Ammon's horn (tissue), 1 donor: Measurements from ENCODE around the gene INAFM2.

Source experiments
- DNase-seq: peaks from one replicate; pipeline ENCODE4 v3.0.0-alpha.2; 2016; ENCODE audit warnings: low spot score

Gene INAFM2

GRCh38 chr15:40344631-40345120 is 21.2 kb downstream of the INAFM2 start:
- DNase-seq = peak; percentile 86

DNA sequence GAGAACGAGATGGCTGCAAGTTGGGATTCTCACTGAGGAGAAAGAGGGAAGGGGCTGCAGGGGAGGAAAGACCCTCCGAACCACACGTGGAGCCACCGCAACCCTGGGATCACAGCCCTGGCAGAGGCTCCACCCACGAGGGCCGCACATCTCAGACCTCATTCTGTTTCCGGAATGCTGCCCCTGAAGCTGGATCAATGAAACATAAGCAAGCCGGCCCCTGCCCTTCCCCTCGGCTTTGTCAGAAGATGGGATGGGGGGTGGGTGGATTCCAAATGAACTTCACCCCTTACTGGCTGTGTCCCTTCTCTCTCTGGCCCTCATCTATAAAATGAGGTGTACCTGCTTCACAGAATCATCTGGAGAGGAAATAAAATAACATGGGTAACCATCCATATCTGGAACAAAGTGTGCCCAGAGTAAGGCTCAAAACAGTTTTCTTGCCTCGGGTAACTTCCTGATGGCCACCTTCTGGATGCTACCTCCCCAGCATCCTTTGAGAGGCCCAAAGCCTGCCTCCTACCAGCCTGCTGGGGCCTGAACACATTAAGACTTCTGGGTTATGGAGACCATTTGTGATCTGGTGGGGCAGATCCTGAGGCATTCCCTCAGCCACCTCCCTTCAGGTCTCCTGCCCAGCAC is 21.9 kb downstream of the INAFM2 start:
- no peak for DNase-seq

GRCh38 chr15:40345867-40346578 is 22.5 kb downstream of the INAFM2 start:
- DNase-seq = no peak

DNA sequence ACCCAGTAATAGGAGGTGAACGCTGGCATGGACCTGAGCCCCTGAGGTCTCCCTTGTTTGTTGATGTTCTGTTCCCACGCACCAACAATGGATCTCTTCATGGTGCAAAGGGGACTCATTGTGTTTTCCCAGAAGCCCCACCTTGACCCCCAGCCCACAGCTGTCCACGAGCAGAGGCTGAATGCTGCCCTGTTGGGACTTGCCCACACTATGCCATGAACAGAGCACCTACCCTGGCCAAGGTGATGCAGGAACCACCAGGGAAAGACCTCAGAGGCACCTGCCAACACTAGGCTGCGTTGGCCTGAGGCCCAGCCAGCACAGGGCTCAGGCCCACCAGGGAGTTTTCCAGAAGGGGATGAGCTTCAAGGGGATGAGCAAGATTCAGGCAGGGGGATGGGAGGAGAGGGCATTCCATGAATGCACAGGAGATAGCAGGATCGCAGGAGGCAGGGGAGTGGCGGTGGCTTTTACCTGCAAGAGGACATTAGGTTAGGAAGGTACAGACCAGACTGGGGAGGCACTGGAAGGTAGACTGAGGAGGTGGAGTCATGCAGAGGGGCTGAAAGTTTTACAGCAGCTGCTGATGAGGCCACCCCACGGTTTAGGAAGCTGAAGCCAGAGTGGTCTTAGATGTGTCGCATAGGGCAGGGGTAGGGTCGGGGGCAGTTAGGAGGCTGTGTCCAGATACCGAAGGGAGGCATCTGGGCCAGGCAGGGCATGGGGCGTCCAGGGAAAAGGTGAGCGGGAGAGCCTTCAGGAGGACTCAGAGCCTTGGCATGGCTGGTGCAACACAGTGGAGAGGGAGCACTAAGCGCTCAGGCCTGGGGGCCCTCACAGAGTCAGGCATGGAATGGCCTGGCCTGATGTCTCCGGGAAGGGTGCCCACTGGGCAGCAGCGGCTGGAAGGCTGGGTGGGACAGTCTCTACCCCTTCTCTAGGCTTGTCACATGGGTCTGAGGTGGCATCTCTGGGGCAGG is 23.4 kb downstream of the INAFM2 start:
- no peak for DNase-seq

DNA sequence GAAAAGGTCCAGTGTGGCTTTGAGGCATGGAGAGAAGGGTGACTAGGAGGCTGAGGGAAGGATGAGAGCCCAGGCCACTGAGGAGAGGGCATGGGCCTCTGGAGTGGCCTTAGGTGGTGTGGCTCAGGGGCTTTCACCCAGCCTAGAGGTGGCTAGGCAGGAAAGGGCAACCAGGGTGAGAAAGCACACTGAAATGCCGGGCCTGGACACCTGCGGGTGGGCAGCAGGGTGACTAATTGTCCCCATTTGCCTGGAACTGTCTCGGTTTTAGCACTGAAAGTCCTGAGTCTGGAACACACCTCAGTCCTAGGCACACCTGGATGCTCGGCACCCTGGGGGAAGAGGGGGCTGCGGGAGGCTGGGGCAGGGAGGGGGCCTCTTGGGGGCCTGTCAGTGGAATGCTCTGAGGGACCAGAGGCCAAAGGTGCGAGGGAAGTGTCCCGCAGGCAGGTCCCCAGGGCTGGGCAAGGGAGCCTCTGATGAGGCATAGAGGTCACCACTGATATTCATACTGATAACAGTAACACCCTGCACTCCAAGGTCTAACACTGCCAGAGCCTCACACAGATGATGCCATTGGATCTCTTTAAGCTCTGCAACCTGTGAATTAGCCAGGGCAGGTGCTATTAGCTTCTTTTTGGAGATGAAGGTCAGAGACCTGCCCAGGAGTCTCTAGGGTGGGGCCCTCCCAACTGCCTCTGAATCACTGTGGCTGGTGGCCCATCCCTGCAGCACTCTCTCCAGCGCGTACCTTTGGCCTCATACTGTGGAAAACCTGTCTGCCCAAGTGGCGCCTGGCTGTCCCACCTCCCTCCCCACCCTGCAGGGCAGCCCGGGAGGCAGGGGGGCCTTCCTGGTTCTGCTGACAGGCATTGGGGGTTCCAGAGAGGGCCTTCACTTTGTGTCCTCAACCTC is 24.3 kb downstream of the INAFM2 start:
- no peak for DNase-seq

GRCh38 chr15:40348474-40348870 is 25.0 kb downstream of the INAFM2 start:
- no peak for DNase-seq

DNA sequence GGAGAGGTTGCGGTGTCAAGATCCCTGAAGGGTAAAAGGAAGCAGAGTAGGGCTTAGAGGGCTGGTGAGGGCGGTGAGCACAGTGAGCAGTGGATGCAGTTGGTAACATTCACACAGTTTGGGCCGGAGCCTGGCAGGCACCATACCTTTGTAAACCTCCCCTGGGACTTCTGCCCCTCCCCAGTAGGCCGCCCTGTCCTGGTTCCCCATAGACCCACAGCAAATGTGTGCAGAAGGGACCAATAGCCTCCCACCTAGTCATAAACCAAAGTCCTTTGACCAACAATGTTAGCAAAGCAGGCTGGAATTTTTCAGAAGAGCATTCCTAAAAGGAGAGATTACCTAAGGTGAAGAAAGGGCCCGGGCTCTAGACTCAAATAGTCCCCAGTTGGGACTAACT is 25.7 kb downstream of the INAFM2 start:
- no peak for DNase-seq

- no peak for DNase-seq
These were observed 28.9 kb downstream of the INAFM2 start for GRCh38 chr15:40352281-40352901.

GRCh38 chr15:40353697-40354096 is 30.2 kb downstream of the INAFM2 start:
- DNase-seq = no peak

GRCh38 chr15:40354408-40355171 is 31.1 kb downstream of the INAFM2 start:
- DNase-seq = peak; percentile 72

- no peak for DNase-seq
These were observed 32.6 kb downstream of the INAFM2 start for GRCh38 chr15:40355976-40356585.

- DNase-seq = no peak
These were observed 33.8 kb downstream of the INAFM2 start for GRCh38 chr15:40357246-40357645.

DNA sequence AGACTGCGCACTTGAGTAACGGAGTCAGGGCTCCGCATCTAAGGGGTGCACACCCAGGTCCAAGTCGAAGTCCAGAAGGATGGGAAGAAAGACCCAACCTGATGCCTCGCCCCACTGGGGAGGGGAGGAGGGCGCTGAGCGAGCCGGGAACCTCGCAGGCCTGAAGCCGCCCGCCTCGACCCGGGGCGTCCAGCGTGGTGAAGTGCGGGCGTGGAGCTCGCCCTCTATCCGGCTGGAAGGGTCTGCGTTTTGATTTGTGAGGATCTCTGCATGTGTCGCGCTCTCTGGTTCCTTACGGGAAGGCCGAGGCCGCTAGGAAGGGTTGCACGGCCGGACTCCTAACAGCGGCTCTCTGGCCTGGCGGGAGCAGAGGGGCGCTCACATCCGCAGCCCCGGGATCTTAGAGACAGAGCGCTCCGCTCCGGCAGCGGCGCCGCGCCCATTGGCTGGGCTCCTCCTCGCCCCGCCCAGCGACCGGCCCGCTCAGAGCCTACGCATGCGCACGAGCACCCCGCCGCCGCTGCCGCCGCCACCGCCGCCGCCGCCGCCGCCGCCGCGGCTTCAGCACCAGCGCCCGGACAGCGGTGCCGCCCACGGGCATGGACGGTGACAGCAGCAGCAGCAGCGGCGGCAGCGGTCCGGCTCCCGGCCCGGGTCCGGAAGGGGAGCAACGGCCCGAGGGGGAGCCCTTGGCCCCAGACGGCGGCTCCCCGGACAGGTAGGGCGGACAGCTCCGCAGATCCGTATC is 34.4 kb downstream of the INAFM2 start, which contains the start of gene DISP2:
TSS of gene DISP2 (plus strand) at position 497 of the 748 bp plus-strand sequence. CDS start at position 600, 103 bp downstream.
- peak; percentile 92 for DNase-seq

DNA sequence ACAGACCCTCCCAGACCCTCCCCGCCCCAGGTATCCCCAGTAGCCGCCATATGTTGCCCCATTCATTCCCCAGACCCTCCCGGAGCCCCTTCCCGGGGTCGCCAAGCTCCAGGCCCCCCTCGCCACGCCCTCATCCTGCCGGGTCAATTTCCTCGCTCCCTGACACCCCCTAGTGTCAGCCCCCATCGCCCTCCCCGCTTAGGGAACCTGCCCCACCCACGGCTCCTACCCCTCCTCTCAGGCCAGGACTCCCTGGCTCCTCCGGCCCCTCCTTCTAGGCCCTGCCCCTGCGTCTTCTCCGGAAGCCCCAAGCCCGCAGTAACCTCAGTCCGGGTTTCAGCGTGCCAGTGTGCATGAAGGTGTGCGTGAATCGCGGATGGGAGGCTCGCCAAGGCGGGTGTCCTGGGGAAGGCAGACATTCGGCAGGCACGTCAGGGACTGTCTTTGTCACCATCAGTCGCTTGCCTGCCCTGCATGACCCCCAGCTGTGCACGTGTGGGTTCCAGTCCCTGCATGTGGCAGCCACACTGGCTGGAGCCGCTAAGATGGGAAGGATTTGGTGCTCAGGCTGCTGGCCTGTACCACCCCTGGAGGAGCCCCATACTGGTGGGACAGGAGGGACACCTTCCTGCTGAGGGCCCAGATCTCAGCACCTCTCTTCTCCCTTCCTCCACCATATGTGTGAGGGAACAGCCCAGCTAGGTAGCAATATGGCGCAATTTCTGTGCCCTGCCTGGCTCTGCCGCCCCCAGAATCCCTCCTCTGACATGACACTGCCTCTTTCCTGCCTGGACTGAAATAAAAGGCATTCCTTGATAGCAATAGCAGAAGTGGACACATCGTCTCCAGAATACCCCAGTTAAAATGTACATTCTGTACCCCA is 35.2 kb downstream of the INAFM2 start:
- no peak for DNase-seq

DNA sequence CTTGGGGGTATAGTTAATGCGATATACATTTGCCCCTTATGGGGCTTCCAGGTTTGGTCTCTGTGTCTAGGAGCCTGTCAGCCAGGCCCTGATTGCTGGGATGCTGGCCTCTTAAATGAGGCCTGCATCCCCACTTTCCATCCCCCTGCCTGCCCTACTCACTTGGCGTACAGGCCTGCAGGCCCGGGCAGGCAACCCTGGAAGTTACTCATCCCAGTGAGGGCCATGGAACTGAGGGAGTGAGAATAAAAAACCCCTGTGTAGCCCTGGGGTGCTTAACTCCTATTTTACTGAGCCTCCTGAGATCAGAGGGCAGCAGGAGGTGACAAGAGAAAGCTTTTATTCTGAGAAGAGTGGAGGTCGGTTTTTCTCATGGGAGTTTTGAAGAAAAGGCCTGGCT is 36.5 kb downstream of the INAFM2 start:
- no peak for DNase-seq

DNA sequence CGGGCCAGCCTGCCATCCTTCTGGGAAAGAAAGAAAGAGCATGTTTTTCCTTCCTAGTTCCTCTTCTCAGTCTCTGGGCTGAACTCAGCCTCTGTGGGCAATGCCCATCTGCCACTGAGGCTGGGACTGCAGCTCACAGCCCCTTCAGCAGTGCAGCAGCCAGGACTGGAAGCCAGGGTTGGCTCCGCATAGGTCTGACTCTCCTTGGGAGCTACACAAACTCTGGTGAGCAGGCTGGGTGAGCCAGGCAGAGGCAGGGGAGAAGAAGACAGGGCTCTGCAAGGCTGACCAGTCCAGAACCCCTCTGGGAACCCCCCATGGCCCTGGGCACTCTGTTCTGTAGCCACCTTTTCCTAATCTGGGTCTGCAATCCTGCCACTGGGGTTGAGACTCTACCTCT is 38.1 kb downstream of the INAFM2 start:
- no peak for DNase-seq

GRCh38 chr15:40363611-40364010 is 40.1 kb downstream of the INAFM2 start:
- DNase-seq = no peak

- no peak for DNase-seq
These were observed 40.8 kb downstream of the INAFM2 start for GRCh38 chr15:40364251-40364650.
